Astrocyte of the spinal cord (primary cell): ENCODE data around the gene R3HCC1L.

Experiments
- DNase-seq: peaks from one replicate; pipeline ENCODE4 v3.0.0; 2011; ENCODE audit warnings: low read depth, low spot score
- H3K4me3 ChIP-seq: 2 replicates; pipeline ENCODE4 v1.5.1; 2011; ENCODE audit warnings: low read depth, mild to moderate bottlenecking, low read length, moderate library complexity
- in situ Hi-C: cut with HindIII; loops from 2 replicates; pipeline ENCODE4 v1.10.0; 2017; ENCODE audit warnings: low sequenced_read_pairs
- TF ChIP-seq, protein P1 (sequence below): IDR thresholded peaks from 2 replicates; pipeline ENCODE4 v1.5.1; 2012; ENCODE audit warnings: low read depth, mild to moderate bottlenecking, low read length, inconsistent platforms

R3HCC1L gene

DNA sequence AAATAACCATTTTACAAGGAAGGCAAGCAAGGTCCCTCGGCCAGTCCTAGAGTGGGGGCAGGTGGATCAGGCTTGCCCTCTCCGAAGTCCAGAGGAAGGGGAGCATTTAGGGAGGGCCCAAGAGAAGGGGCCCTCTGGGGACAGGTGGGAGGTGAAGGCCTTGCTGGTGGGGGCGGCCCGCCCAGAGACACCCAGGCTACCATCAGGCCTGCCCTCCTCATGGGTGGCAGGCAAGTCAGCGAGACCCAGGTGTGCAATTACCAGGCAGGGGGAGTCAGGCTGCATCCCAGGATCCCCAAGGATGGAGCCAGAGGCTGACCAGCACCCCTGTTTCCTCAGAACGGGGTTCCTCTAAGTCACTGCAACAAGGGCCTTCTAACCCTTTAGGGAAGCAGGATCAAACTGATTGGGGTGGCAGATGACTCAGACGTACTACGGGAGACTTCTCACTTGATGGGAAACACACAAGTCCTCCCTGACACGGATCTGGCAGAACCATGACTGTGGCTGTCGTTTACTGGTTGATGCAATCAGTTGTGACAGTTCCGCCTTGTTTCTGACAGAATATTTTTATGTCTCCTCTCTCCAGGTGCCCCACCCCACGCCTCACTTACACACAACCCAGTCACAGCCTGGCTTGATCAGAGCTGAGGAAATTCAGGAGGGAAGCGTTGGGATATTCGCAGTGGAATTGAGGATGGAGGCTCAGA is 125.3 kb downstream of the R3HCC1L start:
- TF ChIP-seq, protein P1, sequence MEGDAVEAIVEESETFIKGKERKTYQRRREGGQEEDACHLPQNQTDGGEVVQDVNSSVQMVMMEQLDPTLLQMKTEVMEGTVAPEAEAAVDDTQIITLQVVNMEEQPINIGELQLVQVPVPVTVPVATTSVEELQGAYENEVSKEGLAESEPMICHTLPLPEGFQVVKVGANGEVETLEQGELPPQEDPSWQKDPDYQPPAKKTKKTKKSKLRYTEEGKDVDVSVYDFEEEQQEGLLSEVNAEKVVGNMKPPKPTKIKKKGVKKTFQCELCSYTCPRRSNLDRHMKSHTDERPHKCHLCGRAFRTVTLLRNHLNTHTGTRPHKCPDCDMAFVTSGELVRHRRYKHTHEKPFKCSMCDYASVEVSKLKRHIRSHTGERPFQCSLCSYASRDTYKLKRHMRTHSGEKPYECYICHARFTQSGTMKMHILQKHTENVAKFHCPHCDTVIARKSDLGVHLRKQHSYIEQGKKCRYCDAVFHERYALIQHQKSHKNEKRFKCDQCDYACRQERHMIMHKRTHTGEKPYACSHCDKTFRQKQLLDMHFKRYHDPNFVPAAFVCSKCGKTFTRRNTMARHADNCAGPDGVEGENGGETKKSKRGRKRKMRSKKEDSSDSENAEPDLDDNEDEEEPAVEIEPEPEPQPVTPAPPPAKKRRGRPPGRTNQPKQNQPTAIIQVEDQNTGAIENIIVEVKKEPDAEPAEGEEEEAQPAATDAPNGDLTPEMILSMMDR = no peak
- DNase-seq = no peak
- in situ Hi-C loops = no loop called here

DNA sequence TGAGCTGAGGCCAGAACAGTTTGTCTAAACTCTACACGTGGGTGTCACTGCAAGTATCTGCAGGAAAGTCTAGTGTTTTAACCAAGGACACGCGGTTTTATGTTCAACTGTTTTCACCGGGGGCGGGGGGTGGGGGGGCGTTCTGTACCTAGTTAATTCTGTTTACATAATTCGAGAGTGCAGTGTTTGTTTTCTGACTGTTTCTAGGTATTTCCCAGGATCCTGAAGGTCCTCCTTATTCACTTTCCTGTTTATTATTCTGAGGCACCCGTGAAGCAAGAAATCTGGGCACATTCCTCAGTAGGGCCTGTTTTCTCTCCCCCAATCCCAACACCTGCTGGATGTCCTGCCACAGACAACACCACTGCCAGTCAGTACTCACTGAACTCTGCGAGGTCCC is 125.9 kb downstream of the R3HCC1L start:
- DNase-seq = no peak
- H3K4me3 ChIP-seq = no peak overlapping the region
- in situ Hi-C loops = no loop called here
- TF ChIP-seq, protein P1 = no peak

More for the DNA sequence above, 125.3 kb downstream of the R3HCC1L start:
- H3K4me3 ChIP-seq = no peak overlapping the region

DNA sequence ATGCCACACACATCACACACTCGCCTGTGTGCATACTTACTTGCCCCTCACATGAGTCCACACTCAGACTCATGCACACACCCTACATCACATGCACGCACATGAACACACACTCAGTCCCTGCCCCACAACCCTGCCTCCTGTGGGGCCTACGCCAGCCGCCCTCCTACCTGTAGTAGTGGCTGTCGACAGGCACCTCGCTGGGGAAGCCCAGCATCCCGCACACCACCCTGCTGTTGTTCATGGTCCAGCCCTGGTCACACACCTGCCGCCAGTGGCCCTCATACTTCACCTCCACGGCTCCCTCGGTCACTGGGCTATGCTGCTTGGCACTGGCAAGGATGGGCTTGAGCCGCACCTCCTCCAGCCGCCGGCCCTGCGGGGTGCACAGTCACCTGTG is 126.3 kb downstream of the R3HCC1L start:
- H3K4me3 ChIP-seq = no peak overlapping the region
- no peak for DNase-seq
- TF ChIP-seq, protein P1 = no peak
- in situ Hi-C loops = no loop called here

DNA sequence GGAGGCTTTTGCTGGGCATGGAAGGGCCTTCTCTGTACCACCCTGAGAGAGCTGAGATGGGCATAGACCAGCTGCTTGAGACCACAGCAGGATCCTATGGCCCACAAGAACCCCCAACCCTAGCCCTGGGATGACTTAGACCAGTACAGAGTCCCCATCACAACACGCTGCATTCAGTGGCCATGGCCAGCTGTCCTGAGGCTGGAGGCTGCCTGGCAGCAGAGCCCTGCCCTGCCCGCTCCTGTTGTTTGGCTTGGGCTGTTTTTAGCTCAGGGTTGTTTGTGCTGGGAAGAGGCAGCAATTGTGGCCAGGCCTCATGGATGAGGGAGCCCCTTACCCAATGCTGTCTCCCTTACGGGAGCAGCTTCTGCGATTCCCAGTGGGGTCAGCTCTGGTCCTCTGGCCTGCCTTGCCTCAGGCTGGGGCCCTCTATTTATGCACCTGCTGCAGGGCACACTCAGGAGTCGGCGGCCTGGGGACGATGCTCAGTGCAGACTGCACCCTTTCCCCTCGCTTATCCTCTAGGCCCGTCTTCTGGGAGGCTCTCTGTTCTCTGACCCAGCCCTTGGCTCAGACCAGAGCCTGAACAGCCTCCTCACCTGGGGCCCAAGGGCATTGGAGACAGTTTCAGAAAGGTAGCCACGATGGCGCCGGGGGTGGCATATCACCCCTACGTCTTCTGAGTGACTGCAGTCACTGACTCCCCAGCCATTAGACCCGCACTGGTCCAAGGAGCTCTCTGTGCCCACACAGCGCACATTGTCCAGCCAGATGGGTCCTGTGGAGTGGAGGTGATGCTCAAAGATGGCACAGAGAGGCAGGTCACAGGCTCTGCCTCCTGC is 127.2 kb downstream of the R3HCC1L start:
- in situ Hi-C loops = no loop called here
- TF ChIP-seq, protein P1 = no peak
- no peak for DNase-seq
- no peak overlapping the region for H3K4me3 ChIP-seq

DNA sequence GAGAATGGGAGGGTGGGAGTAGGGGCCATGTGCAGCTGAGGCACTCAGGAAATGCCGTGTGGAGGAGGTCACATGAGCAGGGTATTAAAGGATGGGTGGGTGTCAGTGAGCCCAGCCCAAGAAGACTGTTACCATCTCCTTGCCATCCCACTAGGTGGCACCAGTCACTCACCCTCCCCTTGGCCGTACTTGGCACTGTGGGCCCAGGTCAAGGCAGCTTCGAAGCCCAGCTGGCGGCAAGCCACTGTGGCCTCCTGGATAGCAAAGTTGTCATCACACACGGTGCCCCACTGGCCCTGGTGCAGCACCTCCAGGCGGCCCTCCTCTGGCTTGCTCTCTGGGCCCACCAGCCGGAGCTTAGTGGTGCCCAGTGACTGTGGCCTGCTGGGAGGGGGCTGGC is 128.1 kb downstream of the R3HCC1L start:
- in situ Hi-C loops = no loop called here
- no peak overlapping the region for H3K4me3 ChIP-seq
- TF ChIP-seq, protein P1 = peak; percentile 38
- no peak for DNase-seq

DNA sequence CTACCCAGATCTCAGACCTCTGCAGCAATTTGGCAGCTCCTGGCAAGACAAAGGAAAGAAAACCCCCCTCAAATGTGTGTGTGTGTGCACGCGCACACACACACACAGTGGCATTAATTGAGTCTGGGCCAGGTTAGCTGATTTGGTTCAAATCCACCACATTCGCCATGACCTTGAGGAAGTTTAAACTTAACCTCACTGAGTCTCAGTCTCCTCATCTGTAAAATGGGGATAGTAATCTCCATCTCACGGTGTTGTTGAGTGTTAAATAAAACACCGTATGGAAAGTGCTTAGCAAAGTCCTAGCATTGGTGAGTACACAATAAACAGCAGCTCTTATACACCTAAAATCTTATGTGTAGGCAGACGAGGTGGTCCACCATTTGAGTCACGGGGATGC is 128.6 kb downstream of the R3HCC1L start:
- DNase-seq = no peak
- H3K4me3 ChIP-seq = no peak overlapping the region
- in situ Hi-C loops = no loop called here
- TF ChIP-seq, protein P1 = no peak
